H9 (cell line): ENCODE measurements around the gene BCAS1. TPM values are rescaled to one million over a fixed set of nuclear protein-coding genes. Genes with fewer than 3 reads are reported as not detected.

Source experiments
- DNase-seq: peaks from one replicate; pipeline ENCODE4 v3.0.0-alpha.2; 2017
- H2AFZ ChIP-seq: one replicate; pipeline ENCODE4 v1.6.1; 2013; ENCODE audit warnings: mild to moderate bottlenecking, low read length, control low read depth, moderate library complexity
- H2AK5ac ChIP-seq: 2 replicates; pipeline ENCODE4 v1.6.1; 2013; ENCODE audit warnings: low read length, control low read depth, mixed read lengths; ENCODE audit not compliant: insufficient read length
- H2BK120ac ChIP-seq: one replicate; pipeline ENCODE4 v1.6.1; 2013; ENCODE audit warnings: low read depth, mild to moderate bottlenecking, low read length, control low read depth, inconsistent platforms; ENCODE audit not compliant: poor library complexity, severe bottlenecking
- H2BK12ac ChIP-seq: 2 replicates; pipeline ENCODE4 v1.6.1; 2013; ENCODE audit warnings: low read length, control low read depth, mixed read lengths, low read depth; ENCODE audit not compliant: insufficient read length
- H2BK15ac ChIP-seq: 2 replicates; pipeline ENCODE4 v1.6.1; 2013; ENCODE audit warnings: low read depth, low read length, control low read depth
- H2BK20ac ChIP-seq: one replicate; pipeline ENCODE4 v1.6.1; 2013; ENCODE audit warnings: low read depth, mild to moderate bottlenecking, low read length, control low read depth, inconsistent platforms; ENCODE audit not compliant: poor library complexity, severe bottlenecking
- H2BK5ac ChIP-seq: 2 replicates; pipeline ENCODE4 v1.6.1; 2013; ENCODE audit warnings: low read length, control low read depth, mixed read lengths; ENCODE audit not compliant: insufficient read length
- H3K14ac ChIP-seq: 2 replicates; pipeline ENCODE4 v1.6.1; 2013; ENCODE audit warnings: low read length, control low read depth; ENCODE audit not compliant: insufficient read depth
- H3K18ac ChIP-seq: 2 replicates; pipeline ENCODE4 v1.6.1; 2013; ENCODE audit warnings: low read depth, mild to moderate bottlenecking, mixed read lengths, low read length, control low read depth; ENCODE audit not compliant: insufficient read length
- H3K23ac ChIP-seq: 2 replicates; pipeline ENCODE4 v1.6.1; 2013; ENCODE audit warnings: low read length, control low read depth, mixed read lengths, low read depth; ENCODE audit not compliant: insufficient read length
- H3K23me2 ChIP-seq: 2 replicates; pipeline ENCODE4 v1.6.1; 2013; ENCODE audit warnings: low read depth, mild to moderate bottlenecking, mixed read lengths, low read length, control low read depth; ENCODE audit not compliant: insufficient read length, poor library complexity, severe bottlenecking
- H3K27ac ChIP-seq: 2 replicates; pipeline ENCODE4 v1.5.1; 2013; ENCODE audit warnings: low read length, control low read depth, mixed read lengths, low read depth; ENCODE audit not compliant: insufficient read length
- H3K27me3 ChIP-seq: 2 replicates; pipeline ENCODE4 v1.6.1; 2013; ENCODE audit warnings: low read length, control low read depth, inconsistent platforms; ENCODE audit not compliant: insufficient read depth
- H3K4ac ChIP-seq: 2 replicates; pipeline ENCODE4 v1.6.1; 2013; ENCODE audit warnings: low read depth, mild to moderate bottlenecking, control low read depth, inconsistent platforms, low read length, moderate library complexity
- H3K4me1 ChIP-seq: 2 replicates; pipeline ENCODE4 v1.6.1; 2013; ENCODE audit warnings: low read length, control low read depth, inconsistent platforms; ENCODE audit not compliant: insufficient read depth
- H3K4me2 ChIP-seq: 2 replicates; pipeline ENCODE4 v1.6.1; 2013; ENCODE audit warnings: low read length, control low read depth, mixed read lengths; ENCODE audit not compliant: insufficient read length, insufficient read depth
- H3K56ac ChIP-seq: 2 replicates; pipeline ENCODE4 v1.6.1; 2013; ENCODE audit warnings: low read depth, mild to moderate bottlenecking, mixed read lengths, low read length, control low read depth; ENCODE audit not compliant: insufficient read length
- H3K79me1 ChIP-seq: 2 replicates; pipeline ENCODE4 v1.6.1; 2013; ENCODE audit warnings: low read depth, mild to moderate bottlenecking, moderate library complexity, low read length, control low read depth, inconsistent platforms; ENCODE audit not compliant: insufficient read depth, poor library complexity, severe bottlenecking
- H3K79me2 ChIP-seq: 2 replicates; pipeline ENCODE4 v1.6.1; 2013; ENCODE audit warnings: low read length, control low read depth, inconsistent platforms; ENCODE audit not compliant: insufficient read depth
- H3K9ac ChIP-seq: 2 replicates; pipeline ENCODE4 v1.6.1; 2013; ENCODE audit warnings: low read length, control low read depth, mixed read lengths; ENCODE audit not compliant: insufficient read length; ENCODE audit errors: extremely low read depth
- H3K9me3 ChIP-seq: one replicate; pipeline ENCODE4 v1.6.1; 2013; ENCODE audit warnings: low read depth, low read length, inconsistent platforms; ENCODE audit not compliant: control insufficient read depth
- H3T11ph ChIP-seq: one replicate; pipeline ENCODE4 v1.6.1; 2013; ENCODE audit warnings: mild to moderate bottlenecking, low read length, control low read depth, inconsistent platforms
- H4K20me1 ChIP-seq: one replicate; pipeline ENCODE4 v1.6.1; 2013; ENCODE audit not compliant: control insufficient read depth, insufficient read length, insufficient read depth
- H4K5ac ChIP-seq: 2 replicates; pipeline ENCODE4 v1.6.1; 2013; ENCODE audit warnings: low read depth, mild to moderate bottlenecking, mixed read lengths, low read length, control low read depth; ENCODE audit not compliant: insufficient read length
- H4K8ac ChIP-seq: replicated peaks from 2 replicates; pipeline ENCODE4 v1.6.1; 2013; ENCODE audit warnings: low read length, control low read depth, mixed read lengths, low read depth; ENCODE audit not compliant: insufficient read length
- H4K91ac ChIP-seq: 2 replicates; pipeline ENCODE4 v1.6.1; 2013; ENCODE audit warnings: low read depth, mild to moderate bottlenecking, moderate library complexity, mixed read lengths, low read length, control low read depth; ENCODE audit not compliant: insufficient read length
- H3K27ac Mint-ChIP-seq, 3 experiments: 2 replicates in 2 of 3; 3 replicates in 1 of 3; pipeline ENCODE4 v1.8.0; 2020 to 2021; ENCODE audit warnings: mixed read lengths in 3 of 3, mild to moderate bottlenecking in 1 of 3, moderate library complexity in 1 of 3
- H3K27me3 Mint-ChIP-seq: 2 replicates; pipeline ENCODE4 v1.8.0; 2021; ENCODE audit warnings: low read depth, mild to moderate bottlenecking, moderate library complexity, mixed read lengths
- H3K36me3 Mint-ChIP-seq, 3 experiments: 2 replicates in 2 of 3; 3 replicates in 1 of 3; pipeline ENCODE4 v1.8.0; 2020 to 2021; ENCODE audit warnings: low read depth in 3 of 3, mixed read lengths in 3 of 3; ENCODE audit not compliant: insufficient read depth in 1 of 3
- H3K4me1 Mint-ChIP-seq, 2 experiments: 2 replicates each; pipeline ENCODE4 v1.8.0; 2020; ENCODE audit warnings: mixed read lengths in 2 of 2
- H3K4me3 Mint-ChIP-seq, 2 experiments: 2 replicates in 1 of 2; 3 replicates in 1 of 2; pipeline ENCODE4 v1.8.0; 2020 to 2021; ENCODE audit warnings: mild to moderate bottlenecking in 2 of 2, mixed read lengths in 2 of 2, moderate library complexity in 1 of 2
- H3K9me3 Mint-ChIP-seq, 2 experiments: 2 replicates in 1 of 2; 3 replicates in 1 of 2; pipeline ENCODE4 v1.8.0; 2020; ENCODE audit warnings: mild to moderate bottlenecking in 2 of 2, mixed read lengths in 2 of 2, moderate library complexity in 1 of 2
- WGBS: extraction: QIAGEN DNeasy Blood & Tissue Kit; methylation state at CpG from one replicate; pipeline ENCODE4 v1.1.7; 2013; ENCODE audit warnings: missing lambda C conversion rate, low lambda C conversion rate, mixed read lengths; ENCODE audit not compliant: insufficient read length; ENCODE audit errors: extremely low coverage; 5-methylcytosine and 5-hydroxymethylcytosine counted together
- total RNA-seq: library from RNA; stranded (reverse); gene quantifications from 2 replicates; pipeline ENCODE4 v1.2.1, GENCODE V29; 2021
- TF ChIP-seq, protein P1 (sequence below): fragments of 200-600 bp; sonication (generic); conservative IDR thresholded peaks from 3 replicates; pipeline ENCODE4 v1.8.0; 2021; ENCODE audit warnings: antibody characterized with exemption, mild to moderate bottlenecking

BCAS1 gene
- total RNA-seq, 1 experiment from 2014 or later = 0.15 TPM

DNA sequence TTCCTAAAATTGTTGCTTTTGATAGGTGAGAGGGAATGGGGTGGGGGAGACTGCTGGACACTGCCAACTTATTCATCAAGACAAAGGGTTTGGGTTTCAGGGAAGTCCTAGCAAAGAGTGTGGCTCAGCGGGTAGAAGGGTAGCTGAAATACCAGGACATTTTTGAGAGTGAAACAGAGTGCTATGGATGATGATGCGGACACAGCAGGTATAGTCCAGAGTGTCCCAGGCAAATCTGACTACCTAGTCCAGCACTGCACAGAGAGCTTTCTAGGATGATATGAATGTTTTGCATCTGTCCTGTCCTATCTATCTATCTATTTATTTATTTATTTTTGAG is 154.3 kb downstream of the BCAS1 start:
- DNase-seq = no peak
- no peak overlapping the region for H2AK5ac ChIP-seq

More for the DNA sequence above, 154.3 kb downstream of the BCAS1 start:
- Histone ChIP-seq H3K4me1 (peaks cover 12% of the 10 kb centered on the region; the same call in 1 of the 2 replicates), H2BK12ac (no peak overlapping the region), H3K4ac (no peak overlapping the region), H3T11ph (no peak overlapping the region), H3K23ac (no peak overlapping the region), H3K27me3 (no peaks in the 10 kb centered on the region), H2BK120ac (no peak overlapping the region), H3K56ac (no peak overlapping the region), H3K79me1 (no peaks in the 10 kb centered on the region), H3K27ac (no peak overlapping the region), H4K5ac (no peak overlapping the region), H3K9ac (no peak overlapping the region), H3K18ac (no peak overlapping the region), H2AFZ (no peak overlapping the region), H2BK15ac (no peak overlapping the region), H2BK5ac (no peak overlapping the region), H3K4me2 (no peak overlapping the region), H2BK20ac (no peak overlapping the region), H4K91ac (no peak overlapping the region), H4K20me1 (no peaks in the 10 kb centered on the region), H3K9me3 (peaks cover 3% of the 10 kb centered on the region), H3K23me2 (no peaks in the 10 kb centered on the region), H4K8ac (no peak overlapping the region), H3K14ac (no peak overlapping the region), H3K79me2 (no peaks in the 10 kb centered on the region)
- H3K4me3 Mint-ChIP-seq = peak overlapping the region in 1 of 2 experiments; percentile 82; a peak in 2 of 5 replicates
- peaks cover 0 to 2% (median 1%) of the 10 kb centered on the region in 3 experiments; a peak in 4 of 7 replicates for H3K36me3 Mint-ChIP-seq
- H3K4me1 Mint-ChIP-seq = peaks cover 51 to 60% of the 10 kb centered on the region in 2 experiments
- WGBS = no CpG with 5 or more reads among the region's 2 CpGs
- peak overlapping the region; percentile 59 to 98 (median 93); a peak in 4 of 7 replicates for H3K27ac Mint-ChIP-seq
- H3K27me3 Mint-ChIP-seq = no peaks in the 10 kb centered on the region; the same call in 1 of the 2 replicates
- peaks cover 2% of the 10 kb centered on the region in 2 experiments for H3K9me3 Mint-ChIP-seq
- TF ChIP-seq, protein P1, sequence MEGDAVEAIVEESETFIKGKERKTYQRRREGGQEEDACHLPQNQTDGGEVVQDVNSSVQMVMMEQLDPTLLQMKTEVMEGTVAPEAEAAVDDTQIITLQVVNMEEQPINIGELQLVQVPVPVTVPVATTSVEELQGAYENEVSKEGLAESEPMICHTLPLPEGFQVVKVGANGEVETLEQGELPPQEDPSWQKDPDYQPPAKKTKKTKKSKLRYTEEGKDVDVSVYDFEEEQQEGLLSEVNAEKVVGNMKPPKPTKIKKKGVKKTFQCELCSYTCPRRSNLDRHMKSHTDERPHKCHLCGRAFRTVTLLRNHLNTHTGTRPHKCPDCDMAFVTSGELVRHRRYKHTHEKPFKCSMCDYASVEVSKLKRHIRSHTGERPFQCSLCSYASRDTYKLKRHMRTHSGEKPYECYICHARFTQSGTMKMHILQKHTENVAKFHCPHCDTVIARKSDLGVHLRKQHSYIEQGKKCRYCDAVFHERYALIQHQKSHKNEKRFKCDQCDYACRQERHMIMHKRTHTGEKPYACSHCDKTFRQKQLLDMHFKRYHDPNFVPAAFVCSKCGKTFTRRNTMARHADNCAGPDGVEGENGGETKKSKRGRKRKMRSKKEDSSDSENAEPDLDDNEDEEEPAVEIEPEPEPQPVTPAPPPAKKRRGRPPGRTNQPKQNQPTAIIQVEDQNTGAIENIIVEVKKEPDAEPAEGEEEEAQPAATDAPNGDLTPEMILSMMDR = no peak
